Esophagus (tissue), 2 donors: ENCODE data around the gene VASP. TPM values are rescaled to one million over a fixed set of nuclear protein-coding genes. Genes with fewer than 3 reads are reported as not detected.

Experiments used
- H3K27ac ChIP-seq, 2 donors: one replicate each; pipeline ENCODE4 v1.5.1; 2013; ENCODE audit warnings: low read depth in 2 of 2, mild to moderate bottlenecking in 2 of 2, inconsistent platforms in 1 of 2, low read length in 1 of 2, moderate library complexity in 1 of 2
- H3K27me3 ChIP-seq, 2 donors: one replicate each; pipeline ENCODE4 v1.6.1; 2013; ENCODE audit warnings: low read length in 2 of 2, control low read depth in 1 of 2, mild to moderate bottlenecking in 1 of 2; ENCODE audit not compliant: insufficient read depth in 2 of 2, control insufficient read depth in 1 of 2
- H3K36me3 ChIP-seq, 2 donors: one replicate each; pipeline ENCODE4 v1.6.1; 2013; ENCODE audit warnings: low read length in 1 of 2; ENCODE audit not compliant: control insufficient read depth in 2 of 2, insufficient read depth in 2 of 2
- H3K4me1 ChIP-seq, 2 donors: one replicate each; pipeline ENCODE4 v1.6.1; 2013; ENCODE audit warnings: low read length in 1 of 2; ENCODE audit not compliant: control insufficient read depth in 2 of 2, insufficient read depth in 2 of 2
- H3K4me3 ChIP-seq, 2 donors: one replicate each; pipeline ENCODE4 v1.5.1; 2013; ENCODE audit warnings: low read length in 2 of 2, mild to moderate bottlenecking in 2 of 2, low read depth in 1 of 2, moderate library complexity in 1 of 2
- H3K9me3 ChIP-seq, 2 donors: one replicate each; pipeline ENCODE4 v1.6.1; 2013; ENCODE audit warnings: mild to moderate bottlenecking in 2 of 2, low read depth in 1 of 2, low read length in 1 of 2, moderate library complexity in 1 of 2; ENCODE audit not compliant: control insufficient read depth in 2 of 2, insufficient read depth in 1 of 2
- WGBS, 2 donors: extraction: QIAGEN DNeasy Blood & Tissue Kit; methylation state at CpG; one replicate each; pipeline ENCODE4 v1.1.7; 2013; 5-methylcytosine and 5-hydroxymethylcytosine counted together
- polyA plus RNA-seq, 2 donors: library from polyadenylated mRNA; stranded (reverse); fragments of 200-250 nt; gene quantifications; one replicate each; pipeline ENCODE4 v1.2.3, GENCODE V29; 2013
- donor health status: healthy with polysubstance abuse.
- donor health status: Bipolar disorder and iron deficiency.

Gene VASP
- polyA plus RNA-seq, 2 donors: 35.5 to 36.5 TPM

DNA sequence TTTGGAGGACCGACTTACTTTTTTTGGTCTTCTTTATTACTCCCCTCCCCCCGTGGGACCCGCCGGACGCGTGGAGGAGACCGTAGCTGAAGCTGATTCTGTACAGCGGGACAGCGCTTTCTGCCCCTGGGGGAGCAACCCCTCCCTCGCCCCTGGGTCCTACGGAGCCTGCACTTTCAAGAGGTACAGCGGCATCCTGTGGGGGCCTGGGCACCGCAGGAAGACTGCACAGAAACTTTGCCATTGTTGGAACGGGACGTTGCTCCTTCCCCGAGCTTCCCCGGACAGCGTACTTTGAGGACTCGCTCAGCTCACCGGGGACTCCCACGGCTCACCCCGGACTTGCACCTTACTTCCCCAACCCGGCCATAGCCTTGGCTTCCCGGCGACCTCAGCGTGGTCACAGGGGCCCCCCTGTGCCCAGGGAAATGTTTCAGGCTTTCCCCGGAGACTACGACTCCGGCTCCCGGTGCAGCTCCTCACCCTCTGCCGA is 39.1 kb upstream of the VASP start:
- H3K27me3 ChIP-seq: no peaks in the 10 kb centered on the region
- WGBS, 2 donors: 1% methylated on average over 31 of the region's 31 CpGs
- no peaks in the 10 kb centered on the region for H3K9me3 ChIP-seq
- H3K36me3 ChIP-seq: no peaks in the 10 kb centered on the region
- peak overlapping the region; percentile 69 to 75 for H3K4me3 ChIP-seq
- H3K27ac ChIP-seq: peak overlapping the region; percentile 95 to 97
- H3K4me1 ChIP-seq: peaks cover 5 to 15% of the 10 kb centered on the region in 2 donors

DNA sequence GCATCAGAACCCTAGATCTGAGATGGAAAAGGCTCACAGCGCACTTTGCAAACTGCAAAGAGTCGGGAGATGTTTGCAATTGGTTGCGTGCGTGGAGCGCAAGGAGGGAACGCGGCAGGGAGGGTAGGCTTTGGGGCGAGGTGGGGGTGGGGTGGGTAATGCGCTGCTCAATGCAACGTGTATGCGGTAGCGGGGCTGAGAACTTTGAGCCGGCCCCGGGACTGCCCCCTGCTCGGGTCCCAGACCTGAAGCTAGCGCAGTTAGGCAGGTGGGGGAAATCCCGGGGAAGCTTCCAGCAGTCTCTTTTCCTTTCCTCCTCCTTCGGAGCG is 38.5 kb upstream of the VASP start:
- H3K9me3 ChIP-seq: no peaks in the 10 kb centered on the region
- no peaks in the 10 kb centered on the region for H3K36me3 ChIP-seq
- peaks cover 5 to 15% of the 10 kb centered on the region in 2 donors for H3K4me1 ChIP-seq
- peak overlapping the region; percentile 69 to 75 for H3K4me3 ChIP-seq
- H3K27ac ChIP-seq: peak overlapping the region; percentile 95 to 97
- no peaks in the 10 kb centered on the region for H3K27me3 ChIP-seq
- WGBS, 2 donors: 0% methylated on average over 17 to 19 of the region's 19 CpGs

DNA sequence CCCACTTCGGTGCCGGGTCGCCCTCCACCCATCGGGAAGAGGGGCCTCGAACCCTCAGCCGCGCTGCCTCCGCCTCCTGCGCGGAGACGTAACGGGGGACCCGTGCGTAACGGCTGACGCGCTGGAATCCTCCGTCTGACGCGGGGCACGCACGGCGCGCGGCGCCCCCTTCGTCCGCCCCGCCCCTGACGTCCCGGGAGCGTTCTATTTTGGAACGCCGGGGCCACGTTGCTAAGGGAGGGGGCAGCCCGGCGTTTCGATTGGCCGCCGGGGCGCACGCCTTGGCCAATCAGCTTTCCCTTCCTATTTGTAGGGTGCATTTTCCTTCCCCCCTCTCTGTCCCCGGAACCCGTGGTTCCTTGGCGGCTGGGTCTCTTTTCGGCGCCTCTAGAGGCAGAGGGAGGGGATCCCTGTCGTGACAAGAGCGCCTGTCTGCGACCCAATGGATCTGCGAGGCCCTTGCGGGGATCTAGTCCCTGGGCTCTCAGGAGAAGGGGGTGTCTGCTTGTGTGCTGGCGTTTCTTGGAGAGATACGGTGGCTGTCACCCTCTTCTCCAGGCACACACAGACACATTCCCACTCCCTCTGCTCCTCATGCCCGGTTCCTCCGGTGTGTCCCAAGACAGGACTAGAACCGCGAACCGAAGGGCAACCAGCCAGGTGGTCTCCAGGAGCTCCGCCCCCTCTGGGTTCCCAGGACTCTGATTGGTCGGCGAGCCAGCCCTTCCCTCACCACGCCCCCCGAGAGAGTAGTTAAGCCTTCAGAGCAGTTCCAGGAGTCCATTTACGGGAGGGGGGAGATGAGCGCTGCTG is 37.9 kb upstream of the VASP start:
- no peaks in the 10 kb centered on the region for H3K36me3 ChIP-seq
- H3K9me3 ChIP-seq: no peaks in the 10 kb centered on the region
- H3K27ac ChIP-seq: peak overlapping the region; percentile 97 to 99
- H3K4me3 ChIP-seq: peak overlapping the region; percentile 69 to 75
- H3K27me3 ChIP-seq: no peaks in the 10 kb centered on the region
- H3K4me1 ChIP-seq: peaks cover 5 to 15% of the 10 kb centered on the region in 2 donors
- 0 to 1% methylated on average over 66 of the region's 66 CpGs for WGBS, 2 donors

DNA sequence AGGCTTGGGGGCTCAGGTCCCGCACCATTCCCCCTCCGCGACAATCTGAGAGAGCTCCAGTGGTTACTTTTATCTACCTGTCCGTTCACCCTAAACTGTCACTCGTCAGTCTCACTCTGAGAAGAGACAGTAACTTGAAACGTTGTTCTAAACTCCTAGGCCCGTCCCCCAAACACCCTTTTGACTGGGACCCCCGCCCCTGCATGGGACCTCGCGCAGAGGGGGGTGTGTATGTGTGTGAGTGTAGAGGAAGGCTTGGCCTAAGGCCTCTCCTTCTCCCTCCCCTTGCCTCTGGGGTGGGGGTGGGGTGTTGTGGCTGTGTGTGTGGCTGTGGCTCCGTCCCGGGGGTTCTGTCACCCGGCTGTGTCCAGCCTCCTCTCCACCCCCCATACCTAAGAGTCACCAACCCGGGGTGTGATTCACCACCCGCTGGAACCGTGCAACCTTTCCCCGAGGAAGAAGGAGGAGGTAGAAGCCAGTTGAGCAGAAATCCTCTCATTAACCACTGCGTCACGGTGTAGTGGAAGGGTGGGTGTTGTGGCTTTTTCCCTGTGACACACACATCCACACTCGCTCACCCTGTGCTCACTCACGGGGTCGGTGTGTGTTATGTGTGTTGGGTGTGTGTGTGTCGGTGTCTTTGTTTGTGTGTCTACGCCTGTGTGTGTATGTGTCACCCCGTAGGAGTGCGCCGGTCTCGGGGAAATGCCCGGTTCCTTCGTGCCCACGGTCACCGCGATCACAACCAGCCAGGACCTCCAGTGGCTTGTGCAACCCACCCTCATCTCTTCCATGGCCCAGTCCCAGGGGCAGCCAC is 37.1 kb upstream of the VASP start:
- Histone ChIP-seq H3K36me3 (no peaks in the 10 kb centered on the region), H3K4me3 (peak overlapping the region; percentile 69 to 75), H3K9me3 (no peaks in the 10 kb centered on the region), H3K4me1 (peaks cover 5 to 15% of the 10 kb centered on the region in 2 donors), H3K27ac (peak overlapping the region; percentile 97 to 99), H3K27me3 (no peaks in the 10 kb centered on the region)
- 36% methylated on average over 33 of the region's 33 CpGs for WGBS, 2 donors

DNA sequence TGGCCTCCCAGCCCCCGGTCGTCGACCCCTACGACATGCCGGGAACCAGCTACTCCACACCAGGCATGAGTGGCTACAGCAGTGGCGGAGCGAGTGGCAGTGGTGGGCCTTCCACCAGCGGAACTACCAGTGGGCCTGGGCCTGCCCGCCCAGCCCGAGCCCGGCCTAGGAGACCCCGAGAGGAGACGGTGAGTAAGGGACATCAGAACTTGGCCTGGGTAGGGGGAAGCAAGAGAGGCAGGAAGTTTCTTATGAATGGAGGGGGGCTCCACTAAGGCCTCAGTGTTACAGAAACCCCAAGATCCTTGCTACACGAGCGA is 36.6 kb upstream of the VASP start:
- 92 to 94% methylated on average over 15 of the region's 15 CpGs for WGBS, 2 donors
- H3K9me3 ChIP-seq: no peaks in the 10 kb centered on the region
- peaks cover 5 to 15% of the 10 kb centered on the region in 2 donors for H3K4me1 ChIP-seq
- no peaks in the 10 kb centered on the region for H3K36me3 ChIP-seq
- no peak overlapping the region for H3K4me3 ChIP-seq
- no peaks in the 10 kb centered on the region for H3K27me3 ChIP-seq
- peak overlapping the region in 1 of 2 donors; percentile 99 for H3K27ac ChIP-seq

DNA sequence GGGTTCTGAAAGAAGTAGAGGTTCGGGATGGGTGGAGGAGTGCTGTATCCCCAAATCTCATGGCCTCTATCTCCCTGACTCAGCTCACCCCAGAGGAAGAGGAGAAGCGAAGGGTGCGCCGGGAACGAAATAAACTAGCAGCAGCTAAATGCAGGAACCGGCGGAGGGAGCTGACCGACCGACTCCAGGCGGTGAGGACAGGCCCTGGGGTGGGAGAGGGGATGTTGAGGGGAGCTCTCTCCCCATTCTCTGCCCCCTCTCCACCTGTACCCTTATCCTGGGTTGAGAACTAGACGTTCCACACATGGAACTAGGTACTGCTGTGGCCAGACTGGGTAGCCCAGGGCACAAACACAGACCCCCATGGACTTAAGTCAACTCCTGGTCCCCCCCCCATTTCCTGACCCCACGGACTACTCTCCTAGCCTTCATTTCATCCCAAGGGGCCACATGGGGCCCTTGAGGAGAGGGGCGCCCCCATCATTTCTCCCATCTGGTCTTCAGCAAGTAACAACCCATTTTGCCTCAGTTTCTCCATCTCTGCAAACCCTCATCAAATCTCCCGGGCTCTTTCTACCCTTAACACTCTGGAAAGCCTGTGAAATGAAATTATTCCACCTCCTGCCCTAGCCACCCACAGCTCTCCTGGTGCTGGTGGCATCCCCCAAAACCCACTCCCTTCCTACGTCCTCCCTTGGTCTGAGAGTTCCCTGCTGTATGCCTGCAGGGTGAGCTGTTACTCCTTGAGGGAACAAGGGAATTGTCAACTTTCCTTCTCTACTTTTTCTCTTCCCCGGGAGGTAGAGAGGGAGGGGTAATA is 36.0 kb upstream of the VASP start:
- no peaks in the 10 kb centered on the region for H3K36me3 ChIP-seq
- H3K9me3 ChIP-seq: no peaks in the 10 kb centered on the region
- H3K27ac ChIP-seq: no peak overlapping the region
- 88 to 89% methylated on average over 16 of the region's 16 CpGs for WGBS, 2 donors
- no peak overlapping the region for H3K4me3 ChIP-seq
- no peaks in the 10 kb centered on the region for H3K27me3 ChIP-seq
- peaks cover 5 to 15% of the 10 kb centered on the region in 2 donors for H3K4me1 ChIP-seq

DNA sequence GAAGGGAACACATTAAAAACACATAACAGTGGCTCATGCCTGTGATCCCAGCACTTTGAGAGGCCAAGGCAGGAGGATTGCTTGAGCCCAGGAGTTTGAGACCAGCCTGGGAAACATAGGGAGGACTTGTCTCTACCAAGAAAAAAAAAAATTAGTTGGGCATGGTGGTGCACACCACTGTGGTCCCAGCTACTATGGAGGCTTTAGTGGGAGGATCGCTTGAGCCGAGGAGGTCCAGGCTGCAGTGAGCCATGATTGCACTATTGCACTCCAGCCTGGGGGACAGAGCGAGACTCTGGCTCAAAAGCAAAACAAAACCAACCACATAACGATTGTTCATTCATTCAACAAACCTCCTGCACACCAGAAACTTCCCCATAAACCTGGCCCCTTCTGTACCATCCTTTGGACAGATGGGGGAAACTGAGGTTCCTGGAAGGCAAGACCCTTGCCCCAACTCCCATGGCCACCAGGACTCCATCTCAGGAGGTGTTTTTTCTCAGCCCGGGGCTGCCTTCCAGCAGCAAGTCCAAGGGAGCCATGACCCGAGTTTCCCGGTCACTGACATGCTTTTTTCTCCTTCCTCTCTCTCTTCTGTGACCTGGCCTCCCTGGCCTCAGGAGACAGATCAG is 35.2 kb upstream of the VASP start:
- WGBS, 2 donors: 70 to 78% methylated on average over 7 of the region's 7 CpGs
- Histone ChIP-seq H3K27me3 (no peaks in the 10 kb centered on the region), H3K4me3 (no peak overlapping the region), H3K4me1 (peaks cover 5 to 15% of the 10 kb centered on the region in 2 donors), H3K9me3 (no peaks in the 10 kb centered on the region), H3K27ac (no peak overlapping the region), H3K36me3 (no peaks in the 10 kb centered on the region)

DNA sequence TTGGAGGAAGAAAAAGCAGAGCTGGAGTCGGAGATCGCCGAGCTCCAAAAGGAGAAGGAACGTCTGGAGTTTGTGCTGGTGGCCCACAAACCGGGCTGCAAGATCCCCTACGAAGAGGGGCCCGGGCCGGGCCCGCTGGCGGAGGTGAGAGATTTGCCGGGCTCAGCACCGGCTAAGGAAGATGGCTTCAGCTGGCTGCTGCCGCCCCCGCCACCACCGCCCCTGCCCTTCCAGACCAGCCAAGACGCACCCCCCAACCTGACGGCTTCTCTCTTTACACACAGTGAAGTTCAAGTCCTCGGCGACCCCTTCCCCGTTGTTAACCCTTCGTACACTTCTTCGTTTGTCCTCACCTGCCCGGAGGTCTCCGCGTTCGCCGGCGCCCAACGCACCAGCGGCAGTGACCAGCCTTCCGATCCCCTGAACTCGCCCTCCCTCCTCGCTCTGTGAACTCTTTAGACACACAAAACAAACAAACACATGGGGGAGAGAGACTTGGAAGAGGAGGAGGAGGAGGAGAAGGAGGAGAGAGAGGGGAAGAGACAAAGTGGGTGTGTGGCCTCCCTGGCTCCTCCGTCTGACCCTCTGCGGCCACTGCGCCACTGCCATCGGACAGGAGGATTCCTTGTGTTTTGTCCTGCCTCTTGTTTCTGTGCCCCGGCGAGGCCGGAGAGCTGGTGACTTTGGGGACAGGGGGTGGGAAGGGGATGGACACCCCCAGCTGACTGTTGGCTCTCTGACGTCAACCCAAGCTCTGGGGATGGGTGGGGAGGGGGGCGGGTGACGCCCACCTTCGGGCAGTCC is 34.5 kb upstream of the VASP start:
- 49 to 66% methylated on average over 41 to 44 of the region's 44 CpGs for WGBS, 2 donors

More for the DNA sequence above, 34.5 kb upstream of the VASP start:
- Histone ChIP-seq H3K27ac (no peak overlapping the region), H3K4me3 (no peak overlapping the region), H3K9me3 (no peaks in the 10 kb centered on the region), H3K4me1 (peaks cover 5 to 16% of the 10 kb centered on the region in 2 donors), H3K36me3 (no peaks in the 10 kb centered on the region), H3K27me3 (no peaks in the 10 kb centered on the region)
